CD4-positive, alpha-beta memory T cell (primary cell): ENCODE measurements around the gene BRDT. TPM values are rescaled to one million over a fixed set of nuclear protein-coding genes. Genes with fewer than 3 reads are reported as not detected.
"Not testable (repeated sequence)": the region's sequence is repeated elsewhere in the genome, so short reads cannot be mapped to it uniquely, and the experiment has no call there.

ENCODE experiments used
- CTCF ChIA-PET: fragments of 350-600 bp; sonication (Branson Sonifier 250); formaldehyde crosslinking; loops from one replicate; lab custom pipeline; 2021; ENCODE audit warnings: inconsistent platforms; ENCODE audit not compliant: partially characterized antibody; lab: Charles Lee
- POLR2A ChIA-PET: fragments of 350-600 bp; sonication (Branson Sonifier 250); formaldehyde crosslinking; loops from one replicate; lab custom pipeline; 2021; ENCODE audit not compliant: partially characterized antibody; lab: Charles Lee
- DNase-seq, 5 donors: peaks; one replicate each; pipeline versions ENCODE4 v3.0.0 to v3.0.0-alpha.2; 2020 to 2022; ENCODE audit warnings: mixed read lengths in 1 of 5
- H3K27ac ChIP-seq: one replicate; pipeline ENCODE4 v1.7.0; 2013; ENCODE audit warnings: low read depth, low read length
- H3K27me3 ChIP-seq: 2 replicates; pipeline ENCODE4 v1.7.0; 2013; ENCODE audit warnings: mild to moderate bottlenecking, low read length, moderate library complexity; ENCODE audit not compliant: insufficient read depth
- H3K36me3 ChIP-seq: 2 replicates; pipeline ENCODE4 v1.7.0; 2013; ENCODE audit warnings: mild to moderate bottlenecking, low read length, moderate library complexity; ENCODE audit not compliant: insufficient read depth
- H3K4me1 ChIP-seq: 2 replicates; pipeline ENCODE4 v1.7.0; 2013; ENCODE audit warnings: mild to moderate bottlenecking, low read length, moderate library complexity; ENCODE audit not compliant: insufficient read depth
- H3K4me3 ChIP-seq, 2 donors: one replicate each; pipeline ENCODE4 v1.7.0; 2013; ENCODE audit warnings: low read length in 2 of 2, mild to moderate bottlenecking in 1 of 2
- H3K9me3 ChIP-seq, 2 donors: one replicate each; pipeline ENCODE4 v1.7.0; 2013; ENCODE audit warnings: low read length in 2 of 2, control low read depth in 1 of 2; ENCODE audit not compliant: control insufficient read depth in 1 of 2
- H3K27ac Mint-ChIP-seq, 7 donors: one replicate each; pipeline ENCODE4 v1.8.0; 2020 to 2021; ENCODE audit warnings: mixed read lengths in 7 of 7, mild to moderate bottlenecking in 6 of 7, inconsistent platforms in 3 of 7, moderate library complexity in 3 of 7
- H3K27me3 Mint-ChIP-seq, 2 donors: one replicate each; pipeline ENCODE4 v1.8.0; 2020 to 2021; ENCODE audit warnings: mixed read lengths in 2 of 2
- H3K36me3 Mint-ChIP-seq, 2 donors: one replicate each; pipeline ENCODE4 v1.8.0; 2020 to 2021; ENCODE audit warnings: mixed read lengths in 2 of 2, inconsistent platforms in 1 of 2, mild to moderate bottlenecking in 1 of 2
- H3K4me1 Mint-ChIP-seq, 4 donors: one replicate each; pipeline ENCODE4 v1.8.0; 2020 to 2021; ENCODE audit warnings: mixed read lengths in 4 of 4, mild to moderate bottlenecking in 1 of 4
- H3K4me3 Mint-ChIP-seq, 8 donors: one replicate each; pipeline ENCODE4 v1.8.0; 2020 to 2021; ENCODE audit warnings: mixed read lengths in 8 of 8, mild to moderate bottlenecking in 7 of 8, moderate library complexity in 6 of 8, inconsistent platforms in 3 of 8
- H3K9me3 Mint-ChIP-seq, 8 donors: one replicate each; pipeline ENCODE4 v1.8.0; 2020 to 2021; ENCODE audit warnings: mixed read lengths in 8 of 8, mild to moderate bottlenecking in 5 of 8, inconsistent platforms in 3 of 8, moderate library complexity in 1 of 8
- intact Hi-C: fragments of 100-400 bp; cut with micrococcal nuclease; formaldehyde crosslinking; loops from one replicate; pipeline ENCODE4 v1.15.1; 2023
- polyA plus RNA-seq, 2 donors: library from polyadenylated mRNA; unstranded; fragments of 300-500 nt; fragmentation: Illumina TruSeq; gene quantifications; one replicate each; pipeline ENCODE4 v1.2.3, GENCODE V29; 2021
- total RNA-seq, 2 experiments: library from RNA; stranded (reverse); gene quantifications; one replicate each; pipeline ENCODE4 v1.2.3, GENCODE V29; 2021

BRDT gene
- total and polyA plus RNA-seq, 4 experiments from 2014 or later, result 0.44 TPM; not detected in 3

GRCh38 chr1:92017656-92018055, 68.5 kb downstream of the BRDT start:
- ChIA-PET POLR2A (interaction anchor here (1.5 kb wide), 1 partner anchor 13 kb away, joined by 4 read pairs; no protein-coding TSS in a partner anchor), CTCF (no interaction called here)
- H3K4me1 Mint-ChIP-seq, result peaks cover 12 to 20% (median 16%) of the 10 kb centered on the region in 4 donors
- H3K27ac Mint-ChIP-seq, result peak overlapping the region in 5 of 7 donors; percentile 2 to 85 (median 47)
- peaks cover 0 to 8% (median 0%) of the 10 kb centered on the region in 8 donors for H3K9me3 Mint-ChIP-seq
- H3K36me3 Mint-ChIP-seq, result no peaks in the 10 kb centered on the region
- no peaks in the 10 kb centered on the region for H3K27me3 Mint-ChIP-seq
- peak overlapping the region in 6 of 8 donors; percentile 21 to 67 (median 56) for H3K4me3 Mint-ChIP-seq
- H3K9me3 ChIP-seq, result no peaks in the 10 kb centered on the region
- H3K4me1 ChIP-seq, result peaks cover 19% of the 10 kb centered on the region
- H3K4me3 ChIP-seq, result no peak overlapping the region
- H3K36me3 ChIP-seq, result no peaks in the 10 kb centered on the region
- intact Hi-C loops, result no loop called here
- no peak for DNase-seq
- no peaks in the 10 kb centered on the region for H3K27me3 ChIP-seq
- no peak overlapping the region for H3K27ac ChIP-seq

GRCh38 chr1:92026042-92026441, 76.8 kb downstream of the BRDT start:
- CTCF ChIA-PET, H3K27me3 ChIP-seq, H3K36me3 Mint-ChIP-seq, H3K27ac ChIP-seq, DNase-seq, H3K27ac Mint-ChIP-seq, POLR2A ChIA-PET, H3K9me3 ChIP-seq, H3K4me1 ChIP-seq, H3K36me3 ChIP-seq, H3K4me3 ChIP-seq, intact Hi-C loops, H3K4me3 Mint-ChIP-seq: not testable (repeated sequence)
- Mint-ChIP-seq H3K9me3 (peaks cover 0 to 15% (median 1%) of the 10 kb centered on the region in 8 donors), H3K27me3 (peaks cover 20 to 23% of the 10 kb centered on the region in 2 donors), H3K4me1 (peaks cover 3 to 18% (median 14%) of the 10 kb centered on the region in 4 donors)

GRCh38 chr1:92026806-92027205, 77.6 kb downstream of the BRDT start:
- no peaks in the 10 kb centered on the region for H3K9me3 ChIP-seq
- H3K27ac Mint-ChIP-seq, result no peak overlapping the region
- peaks cover 0 to 10% (median 1%) of the 10 kb centered on the region in 8 donors for H3K9me3 Mint-ChIP-seq
- DNase-seq, result no peak
- peaks cover 12% of the 10 kb centered on the region for H3K4me1 ChIP-seq
- H3K36me3 Mint-ChIP-seq, result peaks cover 0 to 2% of the 10 kb centered on the region in 2 donors
- H3K27me3 Mint-ChIP-seq, result peaks cover 20 to 23% of the 10 kb centered on the region in 2 donors
- H3K36me3 ChIP-seq, result no peaks in the 10 kb centered on the region
- no peak overlapping the region for H3K27ac ChIP-seq
- CTCF ChIA-PET, result no interaction called here
- no peak overlapping the region for H3K4me3 ChIP-seq
- H3K4me1 Mint-ChIP-seq, result peaks cover 3 to 20% (median 14%) of the 10 kb centered on the region in 4 donors
- intact Hi-C loops, result no loop called here
- H3K4me3 Mint-ChIP-seq, result no peak overlapping the region
- POLR2A ChIA-PET, result no interaction called here
- H3K27me3 ChIP-seq, result no peaks in the 10 kb centered on the region

- Histone ChIP-seq H3K36me3 (no peaks in the 10 kb centered on the region), H3K27me3 (no peaks in the 10 kb centered on the region), H3K9me3 (no peaks in the 10 kb centered on the region), H3K4me1 (peaks cover 12% of the 10 kb centered on the region), H3K4me3 (peak overlapping the region in 1 of 2 donors; percentile 58), H3K27ac (no peak overlapping the region)
- POLR2A ChIA-PET, result no interaction called here
- H3K36me3 Mint-ChIP-seq, result no peaks in the 10 kb centered on the region
- peak in 1 of 5 donors; percentile 11 for DNase-seq
- H3K4me1 Mint-ChIP-seq, result peaks cover 3 to 20% (median 14%) of the 10 kb centered on the region in 4 donors
- H3K27ac Mint-ChIP-seq, result peak overlapping the region in 2 of 7 donors; percentile 44 to 58
- peaks cover 0 to 5% (median 0%) of the 10 kb centered on the region in 8 donors for H3K9me3 Mint-ChIP-seq
- CTCF ChIA-PET, result no interaction called here
- peak overlapping the region; percentile 73 to 85 (median 82) for H3K4me3 Mint-ChIP-seq
- intact Hi-C loops, result no loop called here
- H3K27me3 Mint-ChIP-seq, result peaks cover 15 to 23% of the 10 kb centered on the region in 2 donors
These were observed 80.2 kb downstream of the BRDT start for GRCh38 chr1:92029241-92029922.

GRCh38 chr1:92030656-92031107, 81.5 kb downstream of the BRDT start:
- no peak overlapping the region for H3K27ac ChIP-seq
- peaks cover 3 to 20% (median 14%) of the 10 kb centered on the region in 4 donors for H3K4me1 Mint-ChIP-seq
- H3K4me3 ChIP-seq, result peak overlapping the region in 1 of 2 donors; percentile 58
- no peaks in the 10 kb centered on the region for H3K27me3 ChIP-seq
- H3K9me3 Mint-ChIP-seq, result peaks cover 0 to 2% (median 0%) of the 10 kb centered on the region in 8 donors
- peaks cover 12% of the 10 kb centered on the region for H3K4me1 ChIP-seq
- peak in 1 of 5 donors; percentile 21 for DNase-seq
- CTCF ChIA-PET, result interaction anchor here (0.6 to 0.8 kb wide), 3 partner anchors 10 to 33 kb away, joined by 3 read pairs; no protein-coding TSS in a partner anchor
- H3K36me3 Mint-ChIP-seq, result no peaks in the 10 kb centered on the region
- intact Hi-C loops, result no loop called here
- POLR2A ChIA-PET, result interaction anchor here (0.8 to 1.4 kb wide), 3 partner anchors 13 to 52 kb away, joined by 3 to 4 read pairs (median 4); no protein-coding TSS in a partner anchor
- peaks cover 16 to 24% of the 10 kb centered on the region in 2 donors for H3K27me3 Mint-ChIP-seq
- H3K36me3 ChIP-seq, result no peaks in the 10 kb centered on the region
- H3K4me3 Mint-ChIP-seq, result peak overlapping the region; percentile 71 to 84 (median 81)
- H3K27ac Mint-ChIP-seq, result peak overlapping the region in 4 of 7 donors; percentile 30 to 72 (median 54)
- H3K9me3 ChIP-seq, result no peaks in the 10 kb centered on the region

- intact Hi-C loops, result no loop called here
- H3K9me3 ChIP-seq, result no peaks in the 10 kb centered on the region
- peaks cover 3 to 20% (median 14%) of the 10 kb centered on the region in 4 donors for H3K4me1 Mint-ChIP-seq
- no peaks in the 10 kb centered on the region for H3K36me3 ChIP-seq
- H3K36me3 Mint-ChIP-seq, result no peaks in the 10 kb centered on the region
- peaks cover 12% of the 10 kb centered on the region for H3K4me1 ChIP-seq
- POLR2A ChIA-PET, result interaction anchor here (0.8 to 1.4 kb wide), 4 partner anchors 12 to 51 kb away, joined by 3 to 4 read pairs (median 4); no protein-coding TSS in a partner anchor
- CTCF ChIA-PET, result no interaction called here
- H3K4me3 ChIP-seq, result no peak overlapping the region
- H3K4me3 Mint-ChIP-seq, result no peak overlapping the region
- peaks cover 16 to 25% of the 10 kb centered on the region in 2 donors for H3K27me3 Mint-ChIP-seq
- no peak overlapping the region for H3K27ac ChIP-seq
- H3K27me3 ChIP-seq, result no peaks in the 10 kb centered on the region
- H3K27ac Mint-ChIP-seq, result peak overlapping the region in 2 of 7 donors; percentile 4 to 38
- H3K9me3 Mint-ChIP-seq, result peaks cover 0 to 2% (median 0%) of the 10 kb centered on the region in 8 donors
- peak in 1 of 5 donors; percentile 26 for DNase-seq
These were observed 82.3 kb downstream of the BRDT start for GRCh38 chr1:92031281-92032110.
